Ectodermal cell (in vitro differentiated cells): Measurements from ENCODE around the gene NIP7.

Experiments
- H3K27ac ChIP-seq: 2 replicates; pipeline ENCODE4 v1.7.0; 2013; ENCODE audit warnings: mild to moderate bottlenecking, low read depth, low read length; ENCODE audit not compliant: insufficient read depth, poor library complexity, severe bottlenecking
- H3K27me3 ChIP-seq: 2 replicates; pipeline ENCODE4 v1.7.0; 2013; ENCODE audit warnings: mild to moderate bottlenecking, low read length; ENCODE audit not compliant: insufficient read depth, control insufficient read depth, poor library complexity, severe bottlenecking
- H3K36me3 ChIP-seq: one replicate; pipeline ENCODE4 v1.7.0; 2013; ENCODE audit warnings: low read length; ENCODE audit not compliant: control insufficient read depth, insufficient read depth
- H3K4me1 ChIP-seq: one replicate; pipeline ENCODE4 v1.7.0; 2013; ENCODE audit warnings: low read length; ENCODE audit not compliant: control insufficient read depth, insufficient read depth
- H3K4me3 ChIP-seq: 2 replicates; pipeline ENCODE4 v1.7.0; 2013; ENCODE audit warnings: low read depth, low read length, control low read depth; ENCODE audit not compliant: insufficient read depth
- H3K9me3 ChIP-seq: 2 replicates; pipeline ENCODE4 v1.7.0; 2013; ENCODE audit warnings: mild to moderate bottlenecking, low read length, moderate library complexity; ENCODE audit not compliant: control insufficient read depth
- WGBS, 2 experiments: methylation state at CpG; one replicate each; pipeline ENCODE4 v1.1.7; 2013; ENCODE audit warnings: missing lambda C conversion rate in 2 of 2; 5-methylcytosine and 5-hydroxymethylcytosine counted together

The NIP7 gene

GRCh38 chr16:69365901-69366300 lies 26.3 kb downstream of the NIP7 start:
- H3K4me1 ChIP-seq, result no peaks in the 10 kb centered on the region
- no peaks in the 10 kb centered on the region for H3K9me3 ChIP-seq
- peaks cover 46% of the 10 kb centered on the region for H3K36me3 ChIP-seq
- H3K4me3 ChIP-seq, result no peak overlapping the region
- WGBS, 2 experiments, result 92 to 95% methylated on average over 2 of the region's 2 CpGs
- no peak overlapping the region for H3K27ac ChIP-seq
- no peaks in the 10 kb centered on the region for H3K27me3 ChIP-seq

- H3K9me3 ChIP-seq, result no peaks in the 10 kb centered on the region
Observed at GRCh38 chr16:69366431-69366830, 26.9 kb downstream of the NIP7 start.

GRCh38 chr16:69367980-69368379 lies 28.4 kb downstream of the NIP7 start:
- no peaks in the 10 kb centered on the region for H3K27me3 ChIP-seq
- H3K4me1 ChIP-seq, result no peaks in the 10 kb centered on the region
- no peaks in the 10 kb centered on the region for H3K9me3 ChIP-seq
- H3K36me3 ChIP-seq, result peaks cover 52% of the 10 kb centered on the region
- no peak overlapping the region for H3K27ac ChIP-seq
- 94% methylated on average over 7 of the region's 7 CpGs for WGBS, 2 experiments
- H3K4me3 ChIP-seq, result no peak overlapping the region

More at GRCh38 chr16:69366431-69366830, 26.9 kb downstream of the NIP7 start:
- no peaks in the 10 kb centered on the region for H3K4me1 ChIP-seq
- no peaks in the 10 kb centered on the region for H3K27me3 ChIP-seq
- H3K36me3 ChIP-seq, result peaks cover 46% of the 10 kb centered on the region
- no peak overlapping the region for H3K27ac ChIP-seq
- WGBS, 2 experiments, result 96 to 99% methylated on average over 7 of the region's 7 CpGs
- no peak overlapping the region for H3K4me3 ChIP-seq

- Histone ChIP-seq H3K4me3 (no peak overlapping the region), H3K4me1 (no peaks in the 10 kb centered on the region), H3K27ac (no peak overlapping the region), H3K27me3 (no peaks in the 10 kb centered on the region), H3K36me3 (peaks cover 56% of the 10 kb centered on the region), H3K9me3 (no peaks in the 10 kb centered on the region)
- 89 to 93% methylated on average over 3 to 4 of the region's 4 CpGs for WGBS, 2 experiments
Observed at GRCh38 chr16:69368866-69369265, 29.3 kb downstream of the NIP7 start.

- H3K27ac ChIP-seq, result no peak overlapping the region
- H3K4me1 ChIP-seq, result no peaks in the 10 kb centered on the region
- no peaks in the 10 kb centered on the region for H3K27me3 ChIP-seq
- WGBS, 2 experiments, result 98% methylated on average over 2 of the region's 2 CpGs
- peaks cover 51% of the 10 kb centered on the region for H3K36me3 ChIP-seq
- H3K4me3 ChIP-seq, result no peak overlapping the region
- no peaks in the 10 kb centered on the region for H3K9me3 ChIP-seq
Observed at GRCh38 chr16:69371564-69371963, 32.0 kb downstream of the NIP7 start.

- 93 to 100% methylated on average over 1 of the region's 1 CpG for WGBS, 2 experiments
- H3K9me3 ChIP-seq, result no peaks in the 10 kb centered on the region
- peaks cover 38% of the 10 kb centered on the region for H3K36me3 ChIP-seq
- no peak overlapping the region for H3K27ac ChIP-seq
- no peaks in the 10 kb centered on the region for H3K4me1 ChIP-seq
- no peak overlapping the region for H3K4me3 ChIP-seq
- no peaks in the 10 kb centered on the region for H3K27me3 ChIP-seq
Observed at GRCh38 chr16:69373019-69373418, 33.4 kb downstream of the NIP7 start.

GRCh38 chr16:69376393-69377059 lies 37.0 kb downstream of the NIP7 start:
- 91 to 95% methylated on average over 9 to 10 of the region's 10 CpGs for WGBS, 2 experiments
- no peaks in the 10 kb centered on the region for H3K27me3 ChIP-seq
- no peaks in the 10 kb centered on the region for H3K9me3 ChIP-seq
- no peak overlapping the region for H3K4me3 ChIP-seq
- H3K36me3 ChIP-seq, result peaks cover 30% of the 10 kb centered on the region
- H3K27ac ChIP-seq, result no peak overlapping the region
- no peaks in the 10 kb centered on the region for H3K4me1 ChIP-seq

GRCh38 chr16:69378036-69378435 lies 38.5 kb downstream of the NIP7 start:
- Histone ChIP-seq H3K36me3 (peaks cover 29% of the 10 kb centered on the region), H3K27me3 (no peaks in the 10 kb centered on the region), H3K27ac (no peak overlapping the region), H3K4me1 (no peaks in the 10 kb centered on the region), H3K4me3 (no peak overlapping the region), H3K9me3 (no peaks in the 10 kb centered on the region)
- WGBS, 2 experiments, result 89 to 100% methylated on average over 1 of the region's 1 CpG

- Histone ChIP-seq H3K4me3 (no peak overlapping the region), H3K27ac (no peak overlapping the region), H3K4me1 (no peaks in the 10 kb centered on the region), H3K9me3 (no peaks in the 10 kb centered on the region), H3K27me3 (no peaks in the 10 kb centered on the region), H3K36me3 (peaks cover 26% of the 10 kb centered on the region)
- WGBS, 2 experiments, result 92 to 100% methylated on average over 1 of the region's 1 CpG
Observed at GRCh38 chr16:69378760-69379159, 39.2 kb downstream of the NIP7 start.

- Histone ChIP-seq H3K4me3 (no peak overlapping the region), H3K27me3 (no peaks in the 10 kb centered on the region), H3K9me3 (no peaks in the 10 kb centered on the region), H3K27ac (no peak overlapping the region), H3K36me3 (peaks cover 24% of the 10 kb centered on the region), H3K4me1 (peaks cover 4% of the 10 kb centered on the region)
- 88 to 95% methylated on average over 2 of the region's 2 CpGs for WGBS, 2 experiments
Observed at GRCh38 chr16:69381231-69381630, 41.7 kb downstream of the NIP7 start.
